Gastroesophageal sphincter (tissue), 4 donors: ENCODE data around the gene CRB2. TPM values are rescaled to one million over a fixed set of nuclear protein-coding genes. Genes with fewer than 3 reads are reported as not detected.

Experiments used
- ATAC-seq: fragments of 150-250 bp; one replicate; pipeline ENCODE4 v1.9.1; 2016; ENCODE audit warnings: mild to moderate bottlenecking, moderate library complexity
- H3K27ac ChIP-seq, 4 donors: fragments of 200-600 bp; sonication (generic) in 3 of 4; 1 replicate in 3 of 4; 2 replicates in 1 of 4; pipeline ENCODE4 v1.5.1; 2016 to 2019
- H3K27me3 ChIP-seq: fragments of 200-600 bp; sonication (generic); one replicate; pipeline ENCODE4 v1.5.1; 2019
- H3K36me3 ChIP-seq, 2 donors: fragments of 200-600 bp; sonication (generic); one replicate each; pipeline ENCODE4 v1.5.1; 2019; ENCODE audit warnings: control low read depth in 1 of 2
- H3K4me1 ChIP-seq, 3 donors: fragments of 200-600 bp; sonication (generic); 1 replicate in 2 of 3; 2 replicates in 1 of 3; pipeline ENCODE4 v1.5.1; 2016 to 2019; ENCODE audit warnings: control low read depth in 2 of 3
- H3K4me3 ChIP-seq, 2 donors: fragments of 200-600 bp; sonication (generic); one replicate each; pipeline ENCODE4 v1.5.1; 2019; ENCODE audit warnings: mild to moderate bottlenecking in 1 of 2, moderate library complexity in 1 of 2
- H3K9me3 ChIP-seq, 3 donors: fragments of 200-600 bp; sonication (generic); one replicate each; pipeline ENCODE4 v1.5.1; 2017 to 2019; ENCODE audit warnings: control low read depth in 2 of 3
- EP300 ChIP-seq: sonication (generic); formaldehyde crosslinking; IDR thresholded peaks from one replicate; pipeline ENCODE4 v1.6.1; 2017; ENCODE audit warnings: antibody characterized with exemption, mild to moderate bottlenecking
- POLR2A ChIP-seq, 2 donors: fragments of 450-650 bp; IDR thresholded peaks; one replicate each; pipeline ENCODE4 v1.6.1; 2017; ENCODE audit warnings: antibody characterized with exemption in 2 of 2, mild to moderate bottlenecking in 2 of 2, moderate library complexity in 1 of 2
- POLR2AphosphoS5 ChIP-seq: sonication (generic); formaldehyde crosslinking; IDR thresholded peaks from one replicate; pipeline ENCODE4 v1.6.1; 2017; ENCODE audit warnings: antibody characterized with exemption
- WGBS, 2 donors: methylation state at CpG; one replicate each; pipeline ENCODE4 v1.1.5; 2018; ENCODE audit warnings: low coverage in 1 of 2; 5-methylcytosine and 5-hydroxymethylcytosine counted together
- total RNA-seq, 4 donors: library from RNA; depleted of rRNA; stranded (reverse); fragments of >200 nt; gene quantifications; one replicate each; pipeline ENCODE4 v1.1.0, GENCODE V29; 2016
- TF ChIP-seq, protein P1 (sequence below), 4 experiments: fragments of 200-600 bp in 2 of 4; fragments of 450-650 bp in 2 of 4; sonication (generic) in 1 of 4; IDR thresholded peaks; one replicate each; pipeline ENCODE4 v1.5.1; 2017 to 2019; ENCODE audit warnings: antibody characterized with exemption in 4 of 4, mild to moderate bottlenecking in 2 of 4, moderate library complexity in 2 of 4

CRB2 gene
- total RNA-seq, 4 donors from 2014 or later = not detected

DNA sequence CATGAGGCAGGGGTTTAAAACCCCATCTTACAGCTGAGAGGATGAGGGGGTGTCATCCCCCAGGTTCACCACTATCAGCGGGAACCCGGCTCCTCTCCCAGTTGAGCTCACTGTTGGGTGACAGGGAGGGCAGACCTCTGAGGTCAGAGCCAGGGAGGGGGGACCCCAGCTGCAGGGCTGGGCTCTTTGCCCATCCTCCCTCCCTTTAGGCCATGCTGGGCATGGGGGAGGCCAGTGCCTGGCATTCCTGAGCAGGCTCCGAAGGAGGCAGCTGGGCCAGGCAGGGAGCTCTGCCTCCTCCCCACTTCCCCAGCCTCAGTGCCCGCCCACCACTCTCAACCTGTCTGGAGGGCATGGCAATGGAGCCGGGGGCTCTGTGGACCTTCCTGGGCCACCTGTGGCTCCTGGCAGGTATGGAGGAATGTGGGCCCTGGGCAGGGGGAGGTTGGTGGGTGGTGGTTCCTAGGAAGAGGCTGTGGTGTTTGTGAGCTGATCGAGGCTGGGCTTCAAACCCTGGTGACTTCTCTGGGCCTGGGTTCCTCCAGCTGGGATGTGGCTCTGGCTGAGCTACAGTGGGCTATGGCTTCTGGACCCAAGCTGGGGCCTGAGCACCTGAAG, 12.6 kb downstream of the CRB2 start:
- WGBS, 2 donors = no CpG with 5 or more reads among the region's 6 CpGs
- peaks cover 83% of the 10 kb centered on the region for H3K27me3 ChIP-seq
- no peak for ATAC-seq

DNA sequence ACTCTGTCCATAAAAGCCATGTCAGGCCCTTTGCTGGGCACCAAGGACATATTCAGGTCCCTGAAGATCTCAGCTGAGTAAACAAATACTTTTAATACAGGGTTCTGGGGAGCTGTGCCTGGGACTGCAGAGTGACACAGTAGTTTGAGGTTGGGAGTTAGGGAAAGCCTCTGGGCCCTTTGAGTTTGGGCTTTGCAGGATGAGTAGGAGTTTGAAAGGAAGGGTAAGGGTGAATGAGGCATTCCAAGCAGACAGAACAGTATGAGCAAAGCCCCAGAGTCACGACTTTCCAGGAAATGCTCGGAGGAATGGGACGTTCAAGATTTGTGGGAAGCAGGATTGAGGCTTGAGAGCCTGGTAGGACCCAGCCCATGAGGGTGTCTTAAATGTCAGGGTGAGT, 13.3 kb downstream of the CRB2 start:
- no peaks in the 10 kb centered on the region for H3K9me3 ChIP-seq
- no peak overlapping the region for H3K4me3 ChIP-seq
- TF ChIP-seq EP300 (no peak), POLR2A (IDR thresholded peaks at IDR 0.05) (no peak), POLR2AphosphoS5 (no peak)
- TF ChIP-seq, protein P1, sequence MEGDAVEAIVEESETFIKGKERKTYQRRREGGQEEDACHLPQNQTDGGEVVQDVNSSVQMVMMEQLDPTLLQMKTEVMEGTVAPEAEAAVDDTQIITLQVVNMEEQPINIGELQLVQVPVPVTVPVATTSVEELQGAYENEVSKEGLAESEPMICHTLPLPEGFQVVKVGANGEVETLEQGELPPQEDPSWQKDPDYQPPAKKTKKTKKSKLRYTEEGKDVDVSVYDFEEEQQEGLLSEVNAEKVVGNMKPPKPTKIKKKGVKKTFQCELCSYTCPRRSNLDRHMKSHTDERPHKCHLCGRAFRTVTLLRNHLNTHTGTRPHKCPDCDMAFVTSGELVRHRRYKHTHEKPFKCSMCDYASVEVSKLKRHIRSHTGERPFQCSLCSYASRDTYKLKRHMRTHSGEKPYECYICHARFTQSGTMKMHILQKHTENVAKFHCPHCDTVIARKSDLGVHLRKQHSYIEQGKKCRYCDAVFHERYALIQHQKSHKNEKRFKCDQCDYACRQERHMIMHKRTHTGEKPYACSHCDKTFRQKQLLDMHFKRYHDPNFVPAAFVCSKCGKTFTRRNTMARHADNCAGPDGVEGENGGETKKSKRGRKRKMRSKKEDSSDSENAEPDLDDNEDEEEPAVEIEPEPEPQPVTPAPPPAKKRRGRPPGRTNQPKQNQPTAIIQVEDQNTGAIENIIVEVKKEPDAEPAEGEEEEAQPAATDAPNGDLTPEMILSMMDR (IDR thresholded peaks at IDR 0.05) = no peak
- ATAC-seq = no peak
- no peak overlapping the region for H3K27ac ChIP-seq
- H3K4me1 ChIP-seq = peaks cover 0 to 11% (median 3%) of the 10 kb centered on the region in 3 donors
- H3K27me3 ChIP-seq = peaks cover 90% of the 10 kb centered on the region
- 60 to 90% methylated on average over 1 to 3 of the region's 3 CpGs for WGBS, 2 donors
- H3K36me3 ChIP-seq = no peaks in the 10 kb centered on the region

More for the DNA sequence above, 12.6 kb downstream of the CRB2 start:
- Histone ChIP-seq H3K36me3 (no peaks in the 10 kb centered on the region), H3K27ac (no peak overlapping the region), H3K4me3 (no peak overlapping the region), H3K4me1 (peaks cover 0 to 8% (median under 1%) of the 10 kb centered on the region in 3 donors), H3K9me3 (no peaks in the 10 kb centered on the region)
- TF ChIP-seq EP300 = no peak
- TF ChIP-seq, protein P1 (IDR thresholded peaks at IDR 0.05) = no peak
- no peak for TF ChIP-seq POLR2AphosphoS5
- no peak for TF ChIP-seq POLR2A (IDR thresholded peaks at IDR 0.05)

DNA sequence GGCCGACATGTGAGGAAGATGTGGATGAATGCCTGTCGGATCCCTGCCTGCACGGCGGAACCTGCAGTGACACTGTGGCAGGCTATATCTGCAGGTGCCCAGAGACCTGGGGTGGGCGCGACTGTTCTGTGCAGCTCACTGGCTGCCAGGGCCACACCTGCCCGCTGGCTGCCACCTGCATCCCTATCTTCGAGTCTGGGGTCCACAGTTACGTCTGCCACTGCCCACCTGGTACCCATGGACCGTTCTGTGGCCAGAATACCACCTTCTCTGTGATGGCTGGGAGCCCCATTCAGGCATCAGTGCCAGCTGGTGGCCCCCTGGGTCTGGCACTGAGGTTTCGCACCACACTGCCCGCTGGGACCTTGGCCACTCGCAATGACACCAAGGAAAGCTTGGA, 14.1 kb downstream of the CRB2 start:
- Histone ChIP-seq H3K36me3 (no peaks in the 10 kb centered on the region), H3K27me3 (peaks cover 98% of the 10 kb centered on the region), H3K4me3 (no peak overlapping the region), H3K9me3 (no peaks in the 10 kb centered on the region), H3K27ac (no peak overlapping the region), H3K4me1 (peaks cover 0 to 11% (median 3%) of the 10 kb centered on the region in 3 donors)
- 100% methylated on average over 6 of the region's 13 CpGs; no CpG with 5 or more reads in 1 of the 2 donors for WGBS, 2 donors
- ATAC-seq = no peak
- TF ChIP-seq EP300 = no peak
- no peak for TF ChIP-seq POLR2A (IDR thresholded peaks at IDR 0.05)
- TF ChIP-seq POLR2AphosphoS5 = no peak
- TF ChIP-seq, protein P1 (IDR thresholded peaks at IDR 0.05) = no peak

DNA sequence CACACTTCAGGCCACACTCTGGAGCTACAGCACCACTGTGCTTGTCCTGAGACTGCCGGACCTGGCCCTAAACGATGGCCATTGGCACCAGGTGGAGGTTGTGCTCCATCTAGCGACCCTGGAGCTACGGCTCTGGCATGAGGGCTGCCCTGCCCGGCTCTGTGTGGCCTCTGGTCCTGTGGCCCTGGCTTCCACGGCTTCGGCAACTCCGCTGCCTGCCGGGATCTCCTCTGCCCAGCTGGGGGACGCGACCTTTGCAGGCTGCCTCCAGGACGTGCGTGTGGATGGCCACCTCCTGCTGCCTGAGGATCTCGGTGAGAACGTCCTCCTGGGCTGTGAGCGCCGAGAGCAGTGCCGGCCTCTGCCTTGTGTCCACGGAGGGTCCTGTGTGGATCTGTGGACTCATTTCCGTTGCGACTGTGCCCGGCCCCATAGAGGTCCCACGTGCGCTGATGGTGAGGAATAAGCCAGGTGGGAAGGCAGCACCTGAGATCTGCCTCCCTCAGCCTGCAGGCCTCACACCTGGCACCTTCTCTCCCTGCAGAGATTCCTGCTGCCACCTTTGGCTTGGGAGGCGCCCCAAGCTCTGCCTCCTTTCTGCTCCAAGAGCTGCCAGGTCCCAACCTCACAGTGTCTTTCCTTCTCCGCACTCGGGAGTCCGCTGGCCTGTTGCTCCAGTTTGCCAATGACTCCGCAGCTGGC, 14.7 kb downstream of the CRB2 start:
- no peak overlapping the region for H3K27ac ChIP-seq
- no peak overlapping the region for H3K4me3 ChIP-seq
- no peaks in the 10 kb centered on the region for H3K36me3 ChIP-seq
- no peaks in the 10 kb centered on the region for H3K9me3 ChIP-seq
- TF ChIP-seq EP300 (no peak), POLR2A (IDR thresholded peaks at IDR 0.05) (no peak)
- TF ChIP-seq, protein P1 (IDR thresholded peaks at IDR 0.05) = no peak
- peaks cover 100% of the 10 kb centered on the region for H3K27me3 ChIP-seq
- ATAC-seq = no peak
- 80% methylated on average over 6 of the region's 29 CpGs; no CpG with 5 or more reads in 1 of the 2 donors for WGBS, 2 donors
- H3K4me1 ChIP-seq = peaks cover 0 to 17% (median 3%) of the 10 kb centered on the region in 3 donors

DNA sequence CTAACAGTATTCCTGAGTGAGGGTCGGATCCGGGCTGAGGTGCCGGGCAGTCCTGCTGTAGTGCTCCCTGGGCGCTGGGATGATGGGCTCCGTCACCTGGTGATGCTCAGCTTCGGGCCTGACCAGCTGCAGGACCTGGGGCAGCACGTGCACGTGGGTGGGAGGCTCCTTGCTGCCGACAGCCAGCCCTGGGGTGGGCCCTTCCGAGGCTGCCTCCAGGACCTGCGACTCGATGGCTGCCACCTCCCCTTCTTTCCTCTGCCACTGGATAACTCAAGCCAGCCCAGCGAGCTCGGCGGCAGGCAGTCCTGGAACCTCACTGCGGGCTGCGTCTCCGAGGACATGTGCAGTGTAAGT, 15.2 kb downstream of the CRB2 start:
- Histone ChIP-seq H3K36me3 (no peaks in the 10 kb centered on the region), H3K27me3 (peaks cover 99% of the 10 kb centered on the region), H3K4me1 (peaks cover 0 to 22% (median 6%) of the 10 kb centered on the region in 3 donors), H3K9me3 (no peaks in the 10 kb centered on the region), H3K27ac (no peak overlapping the region), H3K4me3 (no peak overlapping the region)
- TF ChIP-seq POLR2A (IDR thresholded peaks at IDR 0.05) = no peak
- TF ChIP-seq, protein P1 (IDR thresholded peaks at IDR 0.05) = no peak
- TF ChIP-seq EP300 = no peak
- no peak for TF ChIP-seq POLR2AphosphoS5
- 80 to 100% methylated on average over 2 to 3 of the region's 18 CpGs for WGBS, 2 donors
- ATAC-seq = no peak
